Fibroblast of peridontal ligament (primary cell): ENCODE measurements around the gene ZNF212.

ENCODE experiments used
- DNase-seq: peaks from one replicate; pipeline ENCODE4 v3.0.0-alpha.2; 2010; ENCODE audit errors: extremely low read depth

Gene ZNF212

DNA sequence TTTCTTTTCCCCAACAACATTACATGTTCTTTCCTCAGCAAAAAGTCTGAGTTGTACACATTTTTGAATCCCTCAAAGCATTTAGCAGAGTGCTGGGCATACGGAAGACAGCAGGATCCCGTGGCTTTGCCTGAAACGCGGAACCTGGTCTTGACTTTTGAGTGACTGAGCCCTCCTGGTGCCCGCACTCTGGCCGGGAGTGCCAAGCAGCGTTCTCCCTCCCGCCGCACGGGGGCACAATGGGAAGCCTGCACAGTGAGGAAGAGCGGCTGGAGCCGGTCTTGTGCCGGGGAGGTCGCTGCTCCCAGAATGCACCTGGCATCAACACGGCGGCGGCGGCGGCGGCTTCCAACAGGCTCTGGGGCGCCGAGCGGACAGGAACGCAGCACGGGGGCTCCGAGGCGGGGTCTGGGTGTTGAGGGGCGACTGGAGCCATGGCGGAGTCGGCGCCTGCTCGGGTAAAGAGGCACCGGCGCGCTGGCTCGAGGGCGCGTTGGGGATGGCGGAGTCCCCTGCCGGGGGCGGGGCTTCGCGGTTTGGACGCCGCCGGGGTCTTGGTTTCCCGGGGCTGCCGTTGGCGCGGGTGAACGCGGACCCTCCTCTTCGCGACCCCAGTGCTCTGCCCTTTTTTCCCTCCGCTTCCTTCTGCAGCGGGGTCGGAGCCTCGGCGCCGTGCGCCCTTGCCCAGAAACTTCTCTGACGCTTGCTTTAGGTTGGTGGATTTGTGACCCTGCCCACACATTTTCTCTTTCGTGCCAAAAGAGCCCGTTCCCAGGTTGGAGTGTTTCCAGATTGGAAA is at the start of gene ZNF212:
Gene ZNF212, plus strand, starts transcription at position 307 of the 799 bp plus-strand sequence. Its CDS starts 128 bp downstream, at position 435.
- peak; percentile 76 for DNase-seq

- no peak for DNase-seq
Observed at GRCh38 chr7:149191851-149192250, 47.6 kb upstream of the ZNF212 start.

DNA sequence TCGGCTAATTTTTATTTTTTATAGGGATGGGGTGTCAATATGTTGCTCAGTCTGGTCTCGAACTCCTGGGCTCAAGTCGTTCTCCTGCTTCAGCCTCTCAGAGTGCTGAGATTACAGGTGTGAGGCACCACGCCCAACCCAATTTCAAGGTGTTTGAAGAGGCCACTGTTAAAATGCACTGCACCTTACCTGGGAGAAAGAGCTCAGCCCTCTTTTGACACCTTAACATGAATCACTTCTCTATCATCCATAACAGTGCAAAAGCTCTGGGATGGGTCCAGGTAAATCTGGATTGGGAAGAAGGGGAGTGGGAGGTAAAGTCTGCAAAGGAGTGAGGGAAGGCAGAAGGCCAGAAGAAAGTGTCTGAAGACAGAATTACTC is 44.7 kb upstream of the ZNF212 start:
- no peak for DNase-seq

GRCh38 chr7:149195180-149196150 is 44.0 kb upstream of the ZNF212 start, which contains the start of gene ZNF282:
ZNF282 (plus strand) TSS chr7:149195546; CDS start chr7:149195590, 44 bp downstream.
- DNase-seq: peak; percentile 84

DNA sequence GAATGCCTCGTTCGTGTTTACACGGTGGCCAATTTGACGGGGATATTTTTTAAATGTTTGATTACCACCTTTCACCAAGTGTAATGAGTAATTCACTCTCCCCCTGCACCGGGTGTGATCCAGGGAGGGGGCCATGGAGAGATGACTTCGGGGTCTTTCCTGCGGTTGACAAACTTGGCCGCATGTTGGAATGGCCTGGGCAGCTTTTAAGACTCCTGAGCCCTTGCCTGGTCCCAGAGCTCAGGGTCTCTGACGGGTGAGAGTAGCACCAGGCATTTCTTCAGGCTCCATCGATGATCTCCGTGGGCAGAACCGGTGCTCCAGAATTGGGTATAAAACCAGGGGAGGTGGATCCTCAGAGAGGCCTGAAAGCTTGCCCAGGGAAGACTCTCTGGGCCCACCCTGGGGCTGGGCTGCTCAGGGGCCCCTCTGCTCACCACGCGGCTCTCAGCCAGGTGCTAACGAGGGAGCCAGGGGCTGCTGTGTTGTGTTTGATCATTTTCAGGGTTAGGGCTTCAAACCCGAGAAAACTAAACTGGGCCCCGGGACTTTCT is 43.2 kb upstream of the ZNF212 start:
- DNase-seq: no peak

- DNase-seq: no peak
Observed at GRCh38 chr7:149196705-149197171, 42.7 kb upstream of the ZNF212 start.

- no peak for DNase-seq
Observed at GRCh38 chr7:149197675-149198074, 41.8 kb upstream of the ZNF212 start.

- no peak for DNase-seq
Observed at GRCh38 chr7:149198161-149198816, 41.2 kb upstream of the ZNF212 start.

- DNase-seq: no peak
Observed at GRCh38 chr7:149199234-149199995, 40.0 kb upstream of the ZNF212 start.

DNA sequence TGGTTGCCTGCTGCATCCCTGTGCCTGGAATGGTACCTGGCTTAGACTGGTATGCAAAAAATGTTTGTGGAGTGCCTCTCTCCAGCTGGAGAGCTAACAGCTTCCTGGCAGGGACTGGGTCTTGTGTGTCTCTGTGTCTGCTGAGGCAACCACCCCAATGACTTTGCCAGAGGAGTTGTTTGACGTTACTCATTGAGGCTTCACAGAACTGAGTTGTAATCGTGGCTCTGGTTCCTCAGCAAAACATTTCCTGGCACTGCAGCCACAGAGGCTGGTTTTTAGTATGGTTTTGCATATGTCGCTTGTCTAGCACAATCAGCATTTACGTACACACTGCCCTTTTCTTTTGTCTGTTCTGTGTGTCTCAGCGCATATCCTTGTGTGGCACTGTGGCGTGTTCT is 36.6 kb upstream of the ZNF212 start:
- no peak for DNase-seq

GRCh38 chr7:149205690-149206381 is 33.6 kb upstream of the ZNF212 start:
- DNase-seq: no peak

- no peak for DNase-seq
Observed at GRCh38 chr7:149207324-149208035, 32.0 kb upstream of the ZNF212 start.

GRCh38 chr7:149209518-149210269 is 29.8 kb upstream of the ZNF212 start:
- DNase-seq: no peak

GRCh38 chr7:149210551-149210950 is 28.9 kb upstream of the ZNF212 start:
- DNase-seq: no peak

DNA sequence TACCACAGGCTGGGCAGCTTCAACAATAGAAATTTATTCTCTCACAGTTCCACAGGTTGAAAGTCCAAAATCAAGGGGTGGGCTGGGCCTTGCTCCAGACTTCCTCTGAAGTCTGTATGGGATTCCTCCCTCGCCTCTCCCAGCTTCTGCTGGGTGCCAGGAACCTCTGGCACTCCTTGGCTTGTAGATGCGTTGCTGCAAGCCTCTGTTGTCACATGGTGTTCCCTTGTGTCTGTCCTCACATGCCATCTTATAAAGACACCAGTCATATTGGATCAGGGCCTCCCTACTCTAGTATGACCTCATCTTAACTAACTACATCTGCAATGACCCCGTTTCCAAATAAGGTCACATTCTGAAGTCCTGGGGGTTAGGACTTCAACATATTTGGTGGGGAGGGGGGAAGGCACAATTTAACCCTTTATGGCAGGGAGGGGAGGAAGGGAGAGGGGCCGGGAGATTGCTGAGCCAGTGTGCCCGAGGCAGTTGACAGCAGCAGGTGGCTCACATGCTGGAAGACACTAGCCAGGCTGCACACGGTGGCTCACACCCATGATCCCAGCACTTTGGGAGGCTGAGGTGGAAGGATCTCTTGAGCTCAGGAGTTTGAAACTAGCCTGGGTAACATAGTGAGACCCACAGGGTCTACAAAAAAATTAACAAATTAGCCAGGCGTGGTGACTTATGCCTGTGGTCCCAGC is 25.3 kb upstream of the ZNF212 start:
- no peak for DNase-seq

DNA sequence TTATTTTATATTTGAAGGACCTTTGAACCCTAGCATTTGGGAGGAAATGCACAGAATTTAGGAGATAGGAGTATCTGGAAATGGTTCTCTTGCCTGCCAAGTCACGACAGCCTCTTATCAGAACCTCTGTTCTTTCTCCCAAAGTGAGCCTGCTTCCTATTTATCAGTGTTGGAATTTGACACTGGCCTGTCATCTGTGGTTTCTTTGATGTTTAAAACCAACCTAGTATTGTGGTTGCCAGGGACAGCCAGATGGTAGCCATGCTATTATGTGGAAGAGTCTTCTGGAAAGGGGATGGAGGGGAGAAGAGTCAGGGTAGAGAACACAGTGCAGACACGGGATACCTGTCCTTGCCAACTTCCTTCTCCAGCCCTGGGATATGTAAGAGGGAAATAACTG is 23.0 kb upstream of the ZNF212 start:
- DNase-seq: no peak

DNA sequence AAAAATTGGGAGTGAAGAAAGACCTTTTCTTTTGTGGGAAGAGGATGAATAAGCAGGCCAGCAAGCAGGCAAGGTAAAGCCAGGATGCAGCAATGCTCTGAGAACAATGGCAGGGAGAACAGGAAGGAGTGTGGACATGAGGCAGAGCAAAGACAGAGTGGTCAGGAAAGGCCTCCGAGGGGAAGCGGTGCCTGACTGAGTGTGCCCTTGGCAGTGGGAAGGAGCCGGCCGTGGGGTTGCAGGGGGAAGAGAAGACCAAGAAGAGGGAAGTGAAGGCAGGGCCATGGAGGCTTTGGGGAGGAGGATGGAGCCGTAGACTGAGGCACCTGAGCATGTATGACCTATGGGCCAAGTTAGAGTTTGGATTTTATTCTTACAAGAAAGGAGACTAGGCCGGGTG is 21.9 kb upstream of the ZNF212 start:
- no peak for DNase-seq
